HG03095 (cell line): ENCODE data around the gene PLTP.

Experiments used
- ATAC-seq: cut with Tn5 transposase; IDR thresholded peaks from one replicate; pipeline ENCODE4 v1.9.1; 2021; ENCODE audit warnings: moderate library complexity; ENCODE audit not compliant: unreplicated experiment

Gene PLTP

GRCh38 chr20:45921337-45922189 is 9.6 kb upstream of the PLTP start:
- ATAC-seq = no peak

- ATAC-seq = no peak
Measured at GRCh38 chr20:45920462-45921336, 8.7 kb upstream of the PLTP start.

- no peak for ATAC-seq
Measured at GRCh38 chr20:45919542-45920399, 7.8 kb upstream of the PLTP start.

GRCh38 chr20:45918779-45919537 is 7.0 kb upstream of the PLTP start:
- no peak for ATAC-seq

- no peak for ATAC-seq
Measured at GRCh38 chr20:45918182-45918737, 6.3 kb upstream of the PLTP start.

GRCh38 chr20:45917790-45918141 is 5.8 kb upstream of the PLTP start:
- ATAC-seq = no peak

- ATAC-seq = no peak
Measured at GRCh38 chr20:45913116-45913515, 1.2 kb upstream of the PLTP start.

- ATAC-seq = no peak
Measured at GRCh38 chr20:45912344-45912682, 358 bp upstream of the PLTP start.

- peak; percentile 85 for ATAC-seq
Measured at GRCh38 chr20:45910670-45911485, 1.1 kb downstream of the PLTP start.

GRCh38 chr20:45909817-45910669 is 1.9 kb downstream of the PLTP start:
- no peak for ATAC-seq

- no peak for ATAC-seq
Measured at GRCh38 chr20:45909336-45909808, 2.6 kb downstream of the PLTP start.

GRCh38 chr20:45908084-45908483 is 3.9 kb downstream of the PLTP start:
- no peak for ATAC-seq

GRCh38 chr20:45907219-45907948 is 4.6 kb downstream of the PLTP start:
- ATAC-seq = no peak

GRCh38 chr20:45905505-45906079 is 6.4 kb downstream of the PLTP start:
- no peak for ATAC-seq

GRCh38 chr20:45904583-45905504 is 7.1 kb downstream of the PLTP start:
- ATAC-seq = no peak

- no peak for ATAC-seq
Measured at GRCh38 chr20:45902199-45902701, 9.7 kb downstream of the PLTP start.
